GM11168 (cell line): ENCODE measurements around the gene CAB39L.

ENCODE experiments used
- in situ Hi-C: fragments of 300-500 bp; cut with MboI; formaldehyde crosslinking; loops from one replicate; pipeline ENCODE4 v1.12.0; 2022; ENCODE audit warnings: low sequenced_read_pairs; ENCODE audit not compliant: unreplicated experiment

The CAB39L gene

GRCh38 chr13:49403996-49404702, 39.7 kb downstream of the CAB39L start:
- in situ Hi-C loops: no loop called here

GRCh38 chr13:49400755-49401659, 42.9 kb downstream of the CAB39L start:
- in situ Hi-C loops: no loop called here

GRCh38 chr13:49399801-49400472, 43.9 kb downstream of the CAB39L start:
- in situ Hi-C loops: no loop called here

GRCh38 chr13:49395878-49396380, 47.9 kb downstream of the CAB39L start:
- in situ Hi-C loops: no loop called here

- in situ Hi-C loops: no loop called here
Observed at GRCh38 chr13:49395451-49395865, 48.4 kb downstream of the CAB39L start.

GRCh38 chr13:49388091-49388635, 55.7 kb downstream of the CAB39L start:
- in situ Hi-C loops: no loop called here

- in situ Hi-C loops: no loop called here
Observed at GRCh38 chr13:49386664-49387063, 57.2 kb downstream of the CAB39L start.

- in situ Hi-C loops: no loop called here
Observed at GRCh38 chr13:49376121-49376520, 67.7 kb downstream of the CAB39L start.

- in situ Hi-C loops: no loop called here
Observed at GRCh38 chr13:49374585-49375290, 69.1 kb downstream of the CAB39L start.

GRCh38 chr13:49373716-49374115, 70.1 kb downstream of the CAB39L start:
- in situ Hi-C loops: no loop called here

- in situ Hi-C loops: no loop called here
Observed at GRCh38 chr13:49371943-49372613, 71.8 kb downstream of the CAB39L start.

GRCh38 chr13:49370371-49370770, 73.5 kb downstream of the CAB39L start:
- in situ Hi-C loops: no loop called here

- in situ Hi-C loops: no loop called here
Observed at GRCh38 chr13:49369866-49370265, 74.0 kb downstream of the CAB39L start.

GRCh38 chr13:49368688-49369087, 75.2 kb downstream of the CAB39L start:
- in situ Hi-C loops: no loop called here

GRCh38 chr13:49367640-49368422, 76.0 kb downstream of the CAB39L start:
- in situ Hi-C loops: no loop called here

GRCh38 chr13:49366841-49367240, 77.0 kb downstream of the CAB39L start:
- in situ Hi-C loops: no loop called here

GRCh38 chr13:49357694-49358093, 86.2 kb downstream of the CAB39L start:
- in situ Hi-C loops: no loop called here

- in situ Hi-C loops: no loop called here
Observed at GRCh38 chr13:49356223-49356622, 87.6 kb downstream of the CAB39L start.
